ENCODE measurements around the gene IFNAR1. TPM values are rescaled to one million over a fixed set of nuclear protein-coding genes. Genes with fewer than 3 reads are reported as not detected.

IFNAR1 gene
- total and polyA plus RNA-seq, 2 of the 8 experiments (the other 6 are each of a cell fraction or from before 2014, with no cell fraction given), result 3.1 to 17.1 TPM

DNA sequence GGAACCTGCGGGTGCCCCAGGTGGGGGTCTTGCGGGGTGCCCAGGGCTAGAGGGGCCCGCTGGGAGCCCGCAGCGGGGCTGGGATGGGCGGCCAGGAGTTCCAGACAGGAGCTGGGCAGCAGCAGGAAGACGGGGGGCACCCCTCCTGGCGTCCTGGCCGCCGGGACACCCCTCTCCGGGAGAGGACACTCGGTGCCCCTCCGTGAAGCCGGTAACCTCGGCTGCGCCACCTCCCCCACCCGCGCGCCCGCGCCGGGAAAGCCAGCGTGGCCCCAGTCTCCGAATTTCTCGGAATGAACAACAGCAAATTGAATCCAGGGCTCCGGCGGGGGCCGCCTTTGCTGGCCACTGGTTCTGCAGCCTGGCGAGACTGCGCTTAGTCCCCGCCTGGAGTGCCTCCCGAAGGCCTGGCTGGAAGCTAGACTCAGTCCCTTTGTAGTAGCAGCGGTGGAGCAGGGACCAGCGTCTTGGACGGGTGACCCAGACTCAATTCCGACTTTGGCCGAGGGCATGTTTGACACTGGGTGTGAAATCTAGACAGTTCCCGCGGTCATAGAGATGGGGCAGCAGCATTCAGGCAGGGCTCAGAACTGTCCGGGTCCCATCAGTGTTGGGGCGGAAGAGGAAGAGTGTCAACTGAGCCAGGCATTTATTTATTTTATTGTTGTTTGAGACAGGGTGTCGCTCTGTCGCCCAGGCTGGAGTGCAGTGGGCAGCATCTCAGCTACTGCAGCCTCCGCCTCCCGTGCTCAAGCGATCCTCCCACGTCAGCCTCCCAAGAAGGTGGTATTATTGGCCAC is 79.2 kb downstream of the IFNAR1 start (continued):
- TF ChIP-seq TAF7 (optimal IDR thresholded peaks at IDR 0.05; ENCODE audit: borderline replicate concordance, low read depth, low read length), result peak; percentile 3
- TF ChIP-seq POLR2A (IDR thresholded peaks at IDR 0.05; ENCODE audit: control extremely low read depth in 1 of 2, low read depth in 2 of 2, low read length in 2 of 2), result peak in 1 of 2 experiments; percentile 41; a peak in 1 of 3 replicates
- TF ChIP-seq KDM4A (IDR thresholded peaks at IDR 0.05; ENCODE audit: low read depth, low read length, severe bottlenecking), result peak; percentile 68
- no peak for TF ChIP-seq FOSL1 (IDR thresholded peaks at IDR 0.05; ENCODE audit: insufficient read depth, low read depth, low read length)
- TF ChIP-seq SP2 (IDR thresholded peaks at IDR 0.05; ENCODE audit: low read length), result no peak
- no peak for TF ChIP-seq CTCF (IDR thresholded peaks at IDR 0.05; ENCODE audit: control extremely low read depth in 1 of 3, insufficient read depth in 1 of 3, low read depth in 1 of 3, low read length in 3 of 3)
- TF ChIP-seq BRCA1 (IDR thresholded peaks at IDR 0.05; ENCODE audit: low read depth, low read length), result no peak
- TF ChIP-seq ATF3 (IDR thresholded peaks at IDR 0.05; ENCODE audit: insufficient read depth, low read depth, low read length), result no peak
- no peak for TF ChIP-seq KDM1A (IDR thresholded peaks at IDR 0.05; ENCODE audit: borderline replicate concordance, low read length)
- no peak for TF ChIP-seq KDM5A (IDR thresholded peaks at IDR 0.05; ENCODE audit: low read length)
- TF ChIP-seq TAF1 (IDR thresholded peaks at IDR 0.05; ENCODE audit: low read depth, low read length), result peak; percentile 46; the same call in 1 of the 2 replicates
- TF ChIP-seq CHD1 (IDR thresholded peaks at IDR 0.05; ENCODE audit: low read depth, low read length), result no peak
- no peak for TF ChIP-seq CTBP2 (IDR thresholded peaks at IDR 0.05; ENCODE audit: borderline replicate concordance, insufficient read depth, insufficient read length, low read length)
- peak in 1 of 2 experiments; percentile 37; a peak in 1 of 4 replicates for TF ChIP-seq HDAC2 (IDR thresholded peaks at IDR 0.05; ENCODE audit: borderline replicate concordance in 1 of 2, low read depth in 2 of 2, low read length in 2 of 2)
- TF ChIP-seq SIN3A (conservative IDR thresholded peaks at IDR 0.05 in 1 of 2, IDR thresholded peaks at IDR 0.05 in 1 of 2; ENCODE audit: low read depth in 1 of 2, low read length in 2 of 2), result no peak
- no peak for TF ChIP-seq SP4 (IDR thresholded peaks at IDR 0.05; ENCODE audit: low read length)
- no peak for TF ChIP-seq CBX8 (IDR thresholded peaks at IDR 0.05; ENCODE audit: borderline replicate concordance, low read depth, low read length)
- TF ChIP-seq PHF8 (conservative IDR thresholded peaks at IDR 0.05; ENCODE audit: low read depth, low read length), result peak; percentile 56; the same call in 1 of the 2 replicates
- no peak for TF ChIP-seq GTF2F1 (IDR thresholded peaks at IDR 0.05; ENCODE audit: borderline replicate concordance, low read depth, low read length)
- TF ChIP-seq RAD21 (IDR thresholded peaks at IDR 0.05 in 1 of 2, conservative IDR thresholded peaks at IDR 0.05 in 1 of 2; ENCODE audit: low read depth in 2 of 2, low read length in 2 of 2), result no peak
